Liver (tissue), 9 donors: ENCODE measurements around the gene C3orf18. TPM values are rescaled to one million over a fixed set of nuclear protein-coding genes. Genes with fewer than 3 reads are reported as not detected.

Experiments
- DNase-seq: peaks from one replicate; pipeline ENCODE4 v3.0.0-alpha.2; 2017; ENCODE audit warnings: low spot score
- H3K27ac ChIP-seq, 2 donors: one replicate each; pipeline ENCODE4 v1.7.0; 2013; ENCODE audit warnings: inconsistent platforms in 2 of 2, low read length in 2 of 2, control low read depth in 1 of 2, low read depth in 1 of 2, mild to moderate bottlenecking in 1 of 2
- H3K27me3 ChIP-seq, 4 donors: one replicate each; pipeline versions ENCODE4 v1.6.1 to v1.7.0; 2013; ENCODE audit warnings: low read length in 3 of 4, inconsistent platforms in 1 of 4, mild to moderate bottlenecking in 1 of 4, moderate library complexity in 1 of 4; ENCODE audit not compliant: control insufficient read depth in 4 of 4, insufficient read depth in 4 of 4
- H3K36me3 ChIP-seq, 4 donors: one replicate each; pipeline versions ENCODE4 v1.6.1 to v1.7.0; 2013; ENCODE audit warnings: low read length in 3 of 4, mild to moderate bottlenecking in 3 of 4, low read depth in 1 of 4, moderate library complexity in 1 of 4; ENCODE audit not compliant: control insufficient read depth in 4 of 4, insufficient read depth in 3 of 4
- H3K4me1 ChIP-seq, 4 donors: one replicate each; pipeline versions ENCODE4 v1.6.1 to v1.7.0; 2013; ENCODE audit warnings: low read length in 3 of 4, mild to moderate bottlenecking in 3 of 4, moderate library complexity in 1 of 4; ENCODE audit not compliant: control insufficient read depth in 4 of 4, insufficient read depth in 4 of 4
- H3K4me3 ChIP-seq, 3 donors: one replicate each; pipeline versions ENCODE4 v1.6.1 to v1.7.0; 2013; ENCODE audit warnings: low read length in 3 of 3, control low read depth in 1 of 3, low read depth in 1 of 3, mild to moderate bottlenecking in 1 of 3
- H3K9ac ChIP-seq, 2 donors: one replicate each; pipeline ENCODE4 v1.7.0; 2013; ENCODE audit warnings: low read length in 2 of 2, mild to moderate bottlenecking in 2 of 2, moderate library complexity in 2 of 2, control low read depth in 1 of 2, low read depth in 1 of 2
- H3K9me3 ChIP-seq, 4 donors: one replicate each; pipeline versions ENCODE4 v1.6.1 to v1.7.0; 2013; ENCODE audit warnings: low read length in 3 of 4; ENCODE audit not compliant: control insufficient read depth in 4 of 4
- ATF3 ChIP-seq: IDR thresholded peaks from 2 replicates; pipeline ENCODE4 v1.6.1; 2016; ENCODE audit warnings: antibody characterized with exemption
- CTCF ChIP-seq: fragments of 150-350 bp; IDR thresholded peaks from 2 replicates; pipeline ENCODE4 v1.5.1; 2017; ENCODE audit warnings: improper control_type of control experiment, low read depth, low read length; ENCODE audit not compliant: missing input control
- EGR1 ChIP-seq, 2 donors: IDR thresholded peaks; 2 replicates each; pipeline ENCODE4 v1.6.1; 2016 to 2018; ENCODE audit warnings: antibody characterized with exemption in 2 of 2, low read depth in 2 of 2
- FOXA1 ChIP-seq: IDR thresholded peaks from 2 replicates; pipeline ENCODE4 v1.6.1; 2016; ENCODE audit warnings: antibody characterized with exemption
- FOXA2 ChIP-seq: IDR thresholded peaks from 2 replicates; pipeline ENCODE4 v1.6.1; 2016; ENCODE audit warnings: antibody characterized with exemption
- GABPA ChIP-seq, 2 donors: IDR thresholded peaks in 1 of 2; conservative IDR thresholded peaks in 1 of 2; 2 replicates each; pipeline ENCODE4 v1.6.1; 2016; ENCODE audit warnings: antibody characterized with exemption in 2 of 2, mild to moderate bottlenecking in 1 of 2, moderate library complexity in 1 of 2
- HNF4A ChIP-seq, 2 donors: conservative IDR thresholded peaks; 2 replicates each; pipeline ENCODE4 v1.6.1; 2016; ENCODE audit warnings: antibody characterized with exemption in 2 of 2, mild to moderate bottlenecking in 2 of 2
- HNF4G ChIP-seq: IDR thresholded peaks from 2 replicates; pipeline ENCODE4 v1.6.1; 2016; ENCODE audit warnings: antibody characterized with exemption
- JUND ChIP-seq, 2 donors: IDR thresholded peaks; 2 replicates each; pipeline ENCODE4 v1.6.1; 2016; ENCODE audit warnings: antibody characterized with exemption in 2 of 2
- NR2F2 ChIP-seq: IDR thresholded peaks from 2 replicates; pipeline ENCODE4 v1.6.1; 2016; ENCODE audit warnings: antibody characterized with exemption
- RAD21 ChIP-seq, 2 donors: IDR thresholded peaks; 2 replicates each; pipeline ENCODE4 v1.6.1; 2016; ENCODE audit warnings: antibody characterized with exemption in 2 of 2, mild to moderate bottlenecking in 2 of 2
- REST ChIP-seq: IDR thresholded peaks from 2 replicates; pipeline ENCODE4 v1.6.1; 2016; ENCODE audit warnings: antibody characterized with exemption, mild to moderate bottlenecking
- RXRA ChIP-seq, 2 donors: IDR thresholded peaks; 2 replicates each; pipeline ENCODE4 v1.6.1; 2017 to 2018; ENCODE audit warnings: antibody characterized with exemption in 2 of 2, mild to moderate bottlenecking in 1 of 2
- SP1 ChIP-seq: IDR thresholded peaks from 2 replicates; pipeline ENCODE4 v1.6.1; 2018; ENCODE audit warnings: antibody characterized with exemption, mild to moderate bottlenecking
- TAF1 ChIP-seq: conservative IDR thresholded peaks from 2 replicates; pipeline ENCODE4 v1.6.1; 2016; ENCODE audit warnings: antibody characterized with exemption, mild to moderate bottlenecking
- YY1 ChIP-seq: IDR thresholded peaks from 2 replicates; pipeline ENCODE4 v1.6.1; 2016; ENCODE audit warnings: antibody characterized with exemption, mild to moderate bottlenecking
- ZBTB33 ChIP-seq: IDR thresholded peaks from 2 replicates; pipeline ENCODE4 v1.6.1; 2016; ENCODE audit warnings: antibody characterized with exemption
- WGBS: extraction: QIAGEN DNeasy Blood & Tissue Kit; methylation state at CpG from one replicate; pipeline ENCODE4 v1.1.7; 2013; 5-methylcytosine and 5-hydroxymethylcytosine counted together
- polyA plus RNA-seq, 2 donors: library from polyadenylated mRNA; stranded (reverse) in 1 of 2; unstranded in 1 of 2; fragments of 200-250 nt in 1 of 2; fragments of >200 nt in 1 of 2; fragmentation: Nextera tagmentation in 1 of 2; extraction: Ambion mirVana in 1 of 2; gene quantifications; one replicate each; pipeline versions ENCODE4 v1.2.1 to v1.2.3, GENCODE V29; 2013 to 2015
- total RNA-seq, 2 donors: library from RNA; depleted of rRNA; stranded (reverse); fragments of >200 nt; gene quantifications; one replicate each; pipeline ENCODE4 v1.2.3, GENCODE V29; 2014
- donor health status: healthy.
- donor health status: healthy.
- donor health status: healthy.
- donor health status: healthy.
- donor health status: healthy.

Gene C3orf18
- total and polyA plus RNA-seq, 4 donors: 0.54 to 2.7 (median 1.5) TPM

- DNase-seq: no peak
- H3K27ac ChIP-seq: no peak overlapping the region
- TF ChIP-seq SP1 (no peak), NR2F2 (no peak), HNF4A (conservative IDR thresholded peaks at IDR 0.05) (no peak)
- no peaks in the 10 kb centered on the region for H3K36me3 ChIP-seq
- H3K4me1 ChIP-seq: no peaks in the 10 kb centered on the region
- H3K27me3 ChIP-seq: peaks cover 0 to 4% (median 0%) of the 10 kb centered on the region in 4 donors
- H3K4me3 ChIP-seq: no peak overlapping the region
- no peak overlapping the region for H3K9ac ChIP-seq
- H3K9me3 ChIP-seq: no peaks in the 10 kb centered on the region
- WGBS: 67% methylated on average over 5 of the region's 5 CpGs
These were observed 46.0 kb downstream of the C3orf18 start for GRCh38 chr3:50521572-50521971.

DNA sequence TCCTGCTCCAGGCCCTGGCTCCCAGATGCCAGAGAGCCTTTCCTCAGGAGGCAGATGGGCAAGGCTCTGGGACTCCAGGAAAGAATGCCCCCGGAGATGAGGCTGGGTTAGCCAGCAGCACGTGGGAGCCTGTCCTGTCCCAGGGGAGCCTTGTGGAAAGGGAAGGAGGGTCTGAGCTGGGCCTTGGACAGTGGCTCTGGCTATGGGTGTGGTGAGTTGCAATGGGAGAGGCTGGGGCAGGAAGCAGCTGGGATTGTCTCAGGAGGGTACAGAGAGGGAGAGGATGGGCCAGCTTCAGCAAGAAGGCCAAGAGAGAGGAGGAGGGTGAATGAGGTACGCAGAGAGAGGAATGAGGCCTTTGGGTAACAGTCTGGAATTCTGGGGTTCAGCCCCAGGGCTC is 46.7 kb downstream of the C3orf18 start:
- no peak overlapping the region for H3K27ac ChIP-seq
- H3K27me3 ChIP-seq: peaks cover 0 to 4% (median 0%) of the 10 kb centered on the region in 4 donors
- WGBS: 75% methylated on average over 3 of the region's 3 CpGs
- H3K36me3 ChIP-seq: no peaks in the 10 kb centered on the region
- DNase-seq: no peak
- no peak overlapping the region for H3K9ac ChIP-seq
- no peaks in the 10 kb centered on the region for H3K4me1 ChIP-seq
- no peak for TF ChIP-seq FOXA1
- no peak for TF ChIP-seq HNF4G
- TF ChIP-seq ATF3: no peak
- no peak for TF ChIP-seq RXRA (IDR thresholded peaks at IDR 0.05)
- no peak for TF ChIP-seq SP1
- no peak for TF ChIP-seq FOXA2
- no peak for TF ChIP-seq HNF4A (conservative IDR thresholded peaks at IDR 0.05)
- no peak for TF ChIP-seq RAD21 (IDR thresholded peaks at IDR 0.05)
- no peak for TF ChIP-seq ZBTB33
- H3K9me3 ChIP-seq: no peaks in the 10 kb centered on the region
- H3K4me3 ChIP-seq: no peak overlapping the region

DNA sequence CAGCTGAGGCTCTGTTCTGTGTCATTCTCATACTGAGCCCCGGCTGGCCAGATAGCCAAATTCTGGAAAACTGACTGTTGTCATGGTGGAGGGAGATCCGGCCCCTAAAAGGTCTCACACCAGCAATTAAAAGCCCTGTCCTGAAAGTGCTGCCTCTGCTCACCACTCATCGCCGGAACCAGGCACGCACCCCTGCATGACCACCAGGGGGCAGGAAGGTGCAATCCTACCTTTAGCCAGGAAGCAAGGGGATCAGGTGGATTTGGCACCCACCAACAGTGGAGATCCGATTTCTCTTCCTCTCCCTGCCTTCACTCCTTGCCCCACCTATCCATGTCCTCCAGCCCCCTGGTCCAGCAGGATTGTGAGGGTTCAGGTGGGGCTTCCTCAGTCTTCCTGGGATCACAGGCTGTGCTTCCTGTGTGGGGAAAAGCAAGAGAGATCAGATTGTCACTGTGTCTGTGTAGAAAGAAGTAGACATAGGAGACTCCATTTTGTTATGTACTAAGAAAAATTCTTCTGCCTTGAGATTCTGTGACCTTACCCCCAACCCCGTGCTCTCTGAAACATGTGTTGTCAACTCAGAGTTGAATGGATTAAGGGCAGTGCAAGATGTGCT is 48.0 kb downstream of the C3orf18 start:
- no peak overlapping the region for H3K27ac ChIP-seq
- H3K36me3 ChIP-seq: no peaks in the 10 kb centered on the region
- 14% methylated on average over 7 of the region's 7 CpGs for WGBS
- no peak overlapping the region for H3K9ac ChIP-seq
- no peak overlapping the region for H3K4me3 ChIP-seq
- H3K9me3 ChIP-seq: no peaks in the 10 kb centered on the region
- H3K27me3 ChIP-seq: peaks cover 0 to 4% (median 0%) of the 10 kb centered on the region in 4 donors
- TF ChIP-seq HNF4A (conservative IDR thresholded peaks at IDR 0.05): no peak
- peak; percentile 88 for TF ChIP-seq CTCF
- TF ChIP-seq GABPA (IDR thresholded peaks at IDR 0.05 in 1 of 2, conservative IDR thresholded peaks at IDR 0.05 in 1 of 2): no peak
- no peak for TF ChIP-seq SP1
- no peak for TF ChIP-seq TAF1
- TF ChIP-seq JUND (IDR thresholded peaks at IDR 0.05): no peak
- no peak for TF ChIP-seq EGR1 (IDR thresholded peaks at IDR 0.05; ENCODE audit: low read depth in 2 of 2)
- no peak for TF ChIP-seq FOXA1
- TF ChIP-seq HNF4G: no peak
- no peak for TF ChIP-seq ZBTB33
- no peak for TF ChIP-seq REST
- no peak for TF ChIP-seq FOXA2
- TF ChIP-seq RXRA (IDR thresholded peaks at IDR 0.05): no peak
- TF ChIP-seq ATF3: no peak
- TF ChIP-seq NR2F2: no peak
- TF ChIP-seq RAD21 (IDR thresholded peaks at IDR 0.05): peak; percentile 63 to 80
- TF ChIP-seq YY1: no peak
- peak; percentile 85 for DNase-seq
- H3K4me1 ChIP-seq: no peaks in the 10 kb centered on the region
